Liver (tissue), 9 donors: ENCODE results near the gene CDO1. TPM values are rescaled to one million over a fixed set of nuclear protein-coding genes. Genes with fewer than 3 reads are reported as not detected.

Source experiments
- DNase-seq: peaks from one replicate; pipeline ENCODE4 v3.0.0-alpha.2; 2017; ENCODE audit warnings: low spot score
- H3K27ac ChIP-seq, 2 donors: one replicate each; pipeline ENCODE4 v1.7.0; 2013; ENCODE audit warnings: inconsistent platforms in 2 of 2, low read length in 2 of 2, control low read depth in 1 of 2, low read depth in 1 of 2, mild to moderate bottlenecking in 1 of 2
- H3K27me3 ChIP-seq, 4 donors: one replicate each; pipeline versions ENCODE4 v1.6.1 to v1.7.0; 2013; ENCODE audit warnings: low read length in 3 of 4, inconsistent platforms in 1 of 4, mild to moderate bottlenecking in 1 of 4, moderate library complexity in 1 of 4; ENCODE audit not compliant: control insufficient read depth in 4 of 4, insufficient read depth in 4 of 4
- H3K36me3 ChIP-seq, 4 donors: one replicate each; pipeline versions ENCODE4 v1.6.1 to v1.7.0; 2013; ENCODE audit warnings: low read length in 3 of 4, mild to moderate bottlenecking in 3 of 4, low read depth in 1 of 4, moderate library complexity in 1 of 4; ENCODE audit not compliant: control insufficient read depth in 4 of 4, insufficient read depth in 3 of 4
- H3K4me1 ChIP-seq, 4 donors: one replicate each; pipeline versions ENCODE4 v1.6.1 to v1.7.0; 2013; ENCODE audit warnings: low read length in 3 of 4, mild to moderate bottlenecking in 3 of 4, moderate library complexity in 1 of 4; ENCODE audit not compliant: control insufficient read depth in 4 of 4, insufficient read depth in 4 of 4
- H3K4me3 ChIP-seq, 3 donors: one replicate each; pipeline versions ENCODE4 v1.6.1 to v1.7.0; 2013; ENCODE audit warnings: low read length in 3 of 3, control low read depth in 1 of 3, low read depth in 1 of 3, mild to moderate bottlenecking in 1 of 3
- H3K9ac ChIP-seq, 2 donors: one replicate each; pipeline ENCODE4 v1.7.0; 2013; ENCODE audit warnings: low read length in 2 of 2, mild to moderate bottlenecking in 2 of 2, moderate library complexity in 2 of 2, control low read depth in 1 of 2, low read depth in 1 of 2
- H3K9me3 ChIP-seq, 4 donors: one replicate each; pipeline versions ENCODE4 v1.6.1 to v1.7.0; 2013; ENCODE audit warnings: low read length in 3 of 4; ENCODE audit not compliant: control insufficient read depth in 4 of 4
- EGR1 ChIP-seq, 2 donors: IDR thresholded peaks; 2 replicates each; pipeline ENCODE4 v1.6.1; 2016 to 2018; ENCODE audit warnings: antibody characterized with exemption in 2 of 2, low read depth in 2 of 2
- FOXA1 ChIP-seq: IDR thresholded peaks from 2 replicates; pipeline ENCODE4 v1.6.1; 2016; ENCODE audit warnings: antibody characterized with exemption
- FOXA2 ChIP-seq: IDR thresholded peaks from 2 replicates; pipeline ENCODE4 v1.6.1; 2016; ENCODE audit warnings: antibody characterized with exemption
- HNF4A ChIP-seq, 2 donors: conservative IDR thresholded peaks; 2 replicates each; pipeline ENCODE4 v1.6.1; 2016; ENCODE audit warnings: antibody characterized with exemption in 2 of 2, mild to moderate bottlenecking in 2 of 2
- HNF4G ChIP-seq: IDR thresholded peaks from 2 replicates; pipeline ENCODE4 v1.6.1; 2016; ENCODE audit warnings: antibody characterized with exemption
- JUND ChIP-seq, 2 donors: IDR thresholded peaks; 2 replicates each; pipeline ENCODE4 v1.6.1; 2016; ENCODE audit warnings: antibody characterized with exemption in 2 of 2
- MAX ChIP-seq: IDR thresholded peaks from 2 replicates; pipeline ENCODE4 v1.6.1; 2016; ENCODE audit warnings: antibody characterized with exemption
- NR2F2 ChIP-seq: IDR thresholded peaks from 2 replicates; pipeline ENCODE4 v1.6.1; 2016; ENCODE audit warnings: antibody characterized with exemption
- RAD21 ChIP-seq, 2 donors: IDR thresholded peaks; 2 replicates each; pipeline ENCODE4 v1.6.1; 2016; ENCODE audit warnings: antibody characterized with exemption in 2 of 2, mild to moderate bottlenecking in 2 of 2
- RXRA ChIP-seq, 2 donors: IDR thresholded peaks; 2 replicates each; pipeline ENCODE4 v1.6.1; 2017 to 2018; ENCODE audit warnings: antibody characterized with exemption in 2 of 2, mild to moderate bottlenecking in 1 of 2
- SP1 ChIP-seq: IDR thresholded peaks from 2 replicates; pipeline ENCODE4 v1.6.1; 2018; ENCODE audit warnings: antibody characterized with exemption, mild to moderate bottlenecking
- YY1 ChIP-seq: IDR thresholded peaks from 2 replicates; pipeline ENCODE4 v1.6.1; 2016; ENCODE audit warnings: antibody characterized with exemption, mild to moderate bottlenecking
- WGBS: extraction: QIAGEN DNeasy Blood & Tissue Kit; methylation state at CpG from one replicate; pipeline ENCODE4 v1.1.7; 2013; 5-methylcytosine and 5-hydroxymethylcytosine counted together
- polyA plus RNA-seq, 2 donors: library from polyadenylated mRNA; stranded (reverse) in 1 of 2; unstranded in 1 of 2; fragments of 200-250 nt in 1 of 2; fragments of >200 nt in 1 of 2; fragmentation: Nextera tagmentation in 1 of 2; extraction: Ambion mirVana in 1 of 2; gene quantifications; one replicate each; pipeline versions ENCODE4 v1.2.1 to v1.2.3, GENCODE V29; 2013 to 2015
- total RNA-seq, 2 donors: library from RNA; depleted of rRNA; stranded (reverse); fragments of >200 nt; gene quantifications; one replicate each; pipeline ENCODE4 v1.2.3, GENCODE V29; 2014
- TF ChIP-seq, protein P1 (sequence below): fragments of 150-350 bp; IDR thresholded peaks from 2 replicates; pipeline ENCODE4 v1.5.1; 2017; ENCODE audit warnings: improper control_type of control experiment, low read depth, low read length; ENCODE audit not compliant: missing input control
- donor health status: healthy.
- donor health status: healthy.
- donor health status: healthy.
- donor health status: healthy.
- donor health status: healthy.

CDO1 gene
- total and polyA plus RNA-seq, 4 donors: 106 to 472 (median 241) TPM

- peak overlapping the region; percentile 95 to 98 for H3K27ac ChIP-seq
- H3K36me3 ChIP-seq: peaks cover 2 to 19% (median 8%) of the 10 kb centered on the region in 4 donors
- DNase-seq: no peak
- peak overlapping the region; percentile 96 to 99 for H3K9ac ChIP-seq
- WGBS: 12% methylated on average over 21 of the region's 21 CpGs
- H3K27me3 ChIP-seq: no peaks in the 10 kb centered on the region
- H3K4me1 ChIP-seq: peaks cover under 1 to 33% (median 14%) of the 10 kb centered on the region in 4 donors
- no peak for TF ChIP-seq YY1
- TF ChIP-seq RAD21 (IDR thresholded peaks at IDR 0.05): no peak
- TF ChIP-seq MAX: no peak
- no peak for TF ChIP-seq NR2F2
- TF ChIP-seq, protein P1, sequence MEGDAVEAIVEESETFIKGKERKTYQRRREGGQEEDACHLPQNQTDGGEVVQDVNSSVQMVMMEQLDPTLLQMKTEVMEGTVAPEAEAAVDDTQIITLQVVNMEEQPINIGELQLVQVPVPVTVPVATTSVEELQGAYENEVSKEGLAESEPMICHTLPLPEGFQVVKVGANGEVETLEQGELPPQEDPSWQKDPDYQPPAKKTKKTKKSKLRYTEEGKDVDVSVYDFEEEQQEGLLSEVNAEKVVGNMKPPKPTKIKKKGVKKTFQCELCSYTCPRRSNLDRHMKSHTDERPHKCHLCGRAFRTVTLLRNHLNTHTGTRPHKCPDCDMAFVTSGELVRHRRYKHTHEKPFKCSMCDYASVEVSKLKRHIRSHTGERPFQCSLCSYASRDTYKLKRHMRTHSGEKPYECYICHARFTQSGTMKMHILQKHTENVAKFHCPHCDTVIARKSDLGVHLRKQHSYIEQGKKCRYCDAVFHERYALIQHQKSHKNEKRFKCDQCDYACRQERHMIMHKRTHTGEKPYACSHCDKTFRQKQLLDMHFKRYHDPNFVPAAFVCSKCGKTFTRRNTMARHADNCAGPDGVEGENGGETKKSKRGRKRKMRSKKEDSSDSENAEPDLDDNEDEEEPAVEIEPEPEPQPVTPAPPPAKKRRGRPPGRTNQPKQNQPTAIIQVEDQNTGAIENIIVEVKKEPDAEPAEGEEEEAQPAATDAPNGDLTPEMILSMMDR: peak; percentile 10
- no peaks in the 10 kb centered on the region for H3K9me3 ChIP-seq
- H3K4me3 ChIP-seq: peak overlapping the region; percentile 70 to 95 (median 78)
Measured at GRCh38 chr5:115815006-115815692, 1.3 kb downstream of the CDO1 start.

- Histone ChIP-seq H3K27ac (peak overlapping the region; percentile 95 to 98), H3K27me3 (no peaks in the 10 kb centered on the region), H3K36me3 (peaks cover 3 to 33% (median 13%) of the 10 kb centered on the region in 4 donors), H3K4me1 (peaks cover 2 to 41% (median 18%) of the 10 kb centered on the region in 4 donors), H3K9me3 (no peaks in the 10 kb centered on the region), H3K9ac (peak overlapping the region; percentile 96 to 99), H3K4me3 (peak overlapping the region; percentile 70 to 95 (median 78))
- no peak for DNase-seq
- TF ChIP-seq NR2F2: no peak
- TF ChIP-seq MAX: no peak
- TF ChIP-seq SP1: no peak
- no peak for TF ChIP-seq RAD21 (IDR thresholded peaks at IDR 0.05)
- TF ChIP-seq HNF4G: no peak
- TF ChIP-seq FOXA1: no peak
- no peak for TF ChIP-seq EGR1 (IDR thresholded peaks at IDR 0.05; ENCODE audit: low read depth in 2 of 2)
- no peak for TF ChIP-seq YY1
- TF ChIP-seq HNF4A (conservative IDR thresholded peaks at IDR 0.05): no peak
- TF ChIP-seq JUND (IDR thresholded peaks at IDR 0.05): no peak
- no peak for TF ChIP-seq RXRA (IDR thresholded peaks at IDR 0.05)
- TF ChIP-seq FOXA2: no peak
- TF ChIP-seq, protein P1: no peak
- WGBS: 31% methylated on average over 5 of the region's 5 CpGs
Measured at GRCh38 chr5:115813719-115814118, 2.7 kb downstream of the CDO1 start.
